ENCODE measurements around the gene PRR12.
A peak's percentile ranks its signal among the peaks of the same experiment; 100 is the strongest.

PRR12 gene

GRCh38 chr19:49665351-49666119 is 74.6 kb downstream of the PRR12 start, which contains the start of the genes BCL2L12 and IRF3:
Gene BCL2L12 (plus strand): TSS chr19:49665933. CDS start chr19:49666693, 760 bp downstream.
Gene IRF3 (minus strand): TSS chr19:49665857. CDS start chr19:49664838, 1,019 bp downstream.
- peak; percentile 90 to 91 for DNase-seq (ENCODE audit: low read depth in 2 of 2)

GRCh38 chr19:49666120-49666444 is 75.1 kb downstream of the PRR12 start:
- no peak for DNase-seq (ENCODE audit: low read depth in 2 of 2)

GRCh38 chr19:49667473-49667872 is 76.5 kb downstream of the PRR12 start:
- no peak for DNase-seq (ENCODE audit: low read depth in 2 of 2)

- DNase-seq (ENCODE audit: low read depth in 2 of 2): no peak
Measured at GRCh38 chr19:49669516-49669915, 78.5 kb downstream of the PRR12 start.

GRCh38 chr19:49672131-49672919 is 81.3 kb downstream of the PRR12 start:
- DNase-seq (ENCODE audit: low read depth in 2 of 2): no peak
